Esophagus squamous epithelium (tissue), 5 donors: ENCODE results near the gene PGRMC1. TPM values are rescaled to one million over a fixed set of nuclear protein-coding genes. Genes with fewer than 3 reads are reported as not detected.
"Not testable (repeated sequence)": the region's sequence is repeated elsewhere in the genome, so short reads cannot be mapped to it uniquely, and the experiment has no call there.

ENCODE experiments used
- DNase-seq: peaks from one replicate; lab custom pipeline; 2025; lab: John Stamatoyannopoulos, UW
- H3K27ac ChIP-seq, 4 donors: fragments of 200-600 bp; sonication (generic); one replicate each; pipeline ENCODE4 v1.5.1; 2016 to 2019; ENCODE audit warnings: mild to moderate bottlenecking in 1 of 4
- H3K27me3 ChIP-seq, 4 donors: fragments of 200-600 bp; sonication (generic); 1 replicate in 3 of 4; 2 replicates in 1 of 4; pipeline versions ENCODE4 v1.5.1 to v1.6.0; 2017 to 2021; ENCODE audit warnings: antibody characterized with exemption in 1 of 4
- H3K36me3 ChIP-seq, 3 donors: fragments of 200-600 bp; sonication (generic); one replicate each; pipeline ENCODE4 v1.5.1; 2016 to 2019
- H3K4me1 ChIP-seq, 3 donors: fragments of 200-600 bp; sonication (generic); one replicate each; pipeline ENCODE4 v1.5.1; 2017 to 2019
- H3K4me3 ChIP-seq, 4 donors: fragments of 200-600 bp; sonication (generic); 1 replicate in 3 of 4; 2 replicates in 1 of 4; pipeline ENCODE4 v1.5.1; 2016 to 2019; ENCODE audit warnings: mild to moderate bottlenecking in 2 of 4, moderate library complexity in 1 of 4
- H3K9me3 ChIP-seq, 3 donors: fragments of 200-600 bp; sonication (generic); one replicate each; pipeline ENCODE4 v1.5.1; 2016 to 2019
- POLR2A ChIP-seq, 4 donors: fragments of 450-650 bp; IDR thresholded peaks; one replicate each; pipeline ENCODE4 v1.6.1; 2017; ENCODE audit warnings: antibody characterized with exemption in 4 of 4, mild to moderate bottlenecking in 4 of 4, moderate library complexity in 3 of 4
- WGBS, 2 donors: methylation state at CpG; one replicate each; pipeline ENCODE4 v1.1.5; 2018; 5-methylcytosine and 5-hydroxymethylcytosine counted together
- intact Hi-C: fragments of 100-400 bp; cut with DNase I; formaldehyde crosslinking; loops from one replicate; pipeline ENCODE4 v1.15.0; 2022
- total RNA-seq, 4 donors: library from RNA; depleted of rRNA; stranded (reverse); fragments of >200 nt; gene quantifications; one replicate each; pipeline ENCODE4 v1.1.0, GENCODE V29; 2016
- TF ChIP-seq, protein P1 (sequence below), 6 experiments: fragments of 450-650 bp in 4 of 6; fragments of 200-600 bp in 2 of 6; sonication (generic) in 2 of 6; IDR thresholded peaks; one replicate each; pipeline ENCODE4 v1.5.1; 2016 to 2019; ENCODE audit warnings: antibody characterized with exemption in 6 of 6, mild to moderate bottlenecking in 4 of 6, moderate library complexity in 4 of 6
- donor health status: DM: yes; HTN: yes; CAD: no.

Gene PGRMC1
- total RNA-seq, 4 donors from 2014 or later = 50.5 to 105 (median 68.3) TPM

DNA sequence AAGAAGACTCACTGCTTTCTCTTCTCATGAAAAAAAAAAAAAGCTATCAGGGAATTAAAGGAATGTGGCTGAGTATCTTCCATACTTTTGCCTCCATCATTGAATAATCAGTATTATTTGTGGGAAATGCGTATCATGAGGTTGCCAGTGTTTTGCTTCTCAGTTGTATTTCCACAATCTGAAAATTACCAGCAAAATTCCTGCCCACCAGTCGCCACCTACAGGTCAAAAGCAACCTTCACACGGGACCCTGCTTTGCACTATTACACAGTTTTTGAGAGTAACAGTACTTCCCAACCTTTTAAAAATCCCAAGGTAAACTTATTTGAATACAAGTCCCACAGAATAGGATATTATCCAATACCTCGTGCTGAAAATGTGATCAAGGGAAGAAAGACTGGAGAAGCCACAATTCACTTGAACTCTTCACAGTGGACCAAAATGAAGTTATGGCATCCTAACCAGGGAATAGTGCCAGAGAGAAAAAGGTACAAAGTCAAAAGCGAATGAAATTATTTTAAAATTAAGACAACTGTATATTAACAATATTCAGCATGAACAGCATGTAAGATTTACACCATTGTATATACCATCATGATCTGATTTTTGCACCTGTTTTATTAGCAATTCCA, 30.4 kb downstream of the PGRMC1 start:
- Histone ChIP-seq H3K4me3 (no peak overlapping the region), H3K27me3 (peaks cover 0 to 7% (median 0%) of the 10 kb centered on the region in 4 donors)
- intact Hi-C loops = no loop called here

DNA sequence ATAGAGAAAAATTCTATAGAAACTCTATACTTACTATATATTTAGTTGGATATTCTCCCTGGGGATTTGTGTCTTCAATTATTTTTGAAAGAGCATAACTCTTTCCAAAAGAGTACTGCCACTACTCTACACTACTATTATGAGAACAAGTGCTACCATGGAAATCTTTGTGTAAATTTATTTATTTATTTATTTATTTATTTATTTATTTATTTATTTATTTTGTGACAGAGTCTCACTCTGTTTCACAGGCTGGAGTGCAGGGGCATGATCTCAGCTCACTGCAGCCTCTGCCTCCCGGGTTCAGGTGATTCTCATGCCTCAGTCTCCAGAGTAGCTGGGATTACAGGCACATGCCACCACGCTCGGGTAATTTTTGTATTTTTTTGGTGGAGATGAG, 31.0 kb downstream of the PGRMC1 start:
- H3K9me3 ChIP-seq, H3K4me1 ChIP-seq, H3K36me3 ChIP-seq, intact Hi-C loops, H3K4me3 ChIP-seq, H3K27ac ChIP-seq, DNase-seq, H3K27me3 ChIP-seq: not testable (repeated sequence)
- 73 to 100% methylated on average over 1 to 3 of the region's 3 CpGs for WGBS, 2 donors

More for the DNA sequence above, 30.4 kb downstream of the PGRMC1 start:
- H3K4me1 ChIP-seq = no peaks in the 10 kb centered on the region
- no peaks in the 10 kb centered on the region for H3K9me3 ChIP-seq
- no peaks in the 10 kb centered on the region for H3K36me3 ChIP-seq
- H3K27ac ChIP-seq = no peak overlapping the region
- no peak for DNase-seq
- 12 to 17% methylated on average over 5 of the region's 5 CpGs for WGBS, 2 donors
- TF ChIP-seq, protein P1, sequence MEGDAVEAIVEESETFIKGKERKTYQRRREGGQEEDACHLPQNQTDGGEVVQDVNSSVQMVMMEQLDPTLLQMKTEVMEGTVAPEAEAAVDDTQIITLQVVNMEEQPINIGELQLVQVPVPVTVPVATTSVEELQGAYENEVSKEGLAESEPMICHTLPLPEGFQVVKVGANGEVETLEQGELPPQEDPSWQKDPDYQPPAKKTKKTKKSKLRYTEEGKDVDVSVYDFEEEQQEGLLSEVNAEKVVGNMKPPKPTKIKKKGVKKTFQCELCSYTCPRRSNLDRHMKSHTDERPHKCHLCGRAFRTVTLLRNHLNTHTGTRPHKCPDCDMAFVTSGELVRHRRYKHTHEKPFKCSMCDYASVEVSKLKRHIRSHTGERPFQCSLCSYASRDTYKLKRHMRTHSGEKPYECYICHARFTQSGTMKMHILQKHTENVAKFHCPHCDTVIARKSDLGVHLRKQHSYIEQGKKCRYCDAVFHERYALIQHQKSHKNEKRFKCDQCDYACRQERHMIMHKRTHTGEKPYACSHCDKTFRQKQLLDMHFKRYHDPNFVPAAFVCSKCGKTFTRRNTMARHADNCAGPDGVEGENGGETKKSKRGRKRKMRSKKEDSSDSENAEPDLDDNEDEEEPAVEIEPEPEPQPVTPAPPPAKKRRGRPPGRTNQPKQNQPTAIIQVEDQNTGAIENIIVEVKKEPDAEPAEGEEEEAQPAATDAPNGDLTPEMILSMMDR (IDR thresholded peaks at IDR 0.05) = peak; percentile 16 to 70 (median 33)
- TF ChIP-seq POLR2A (IDR thresholded peaks at IDR 0.05) = no peak

DNA sequence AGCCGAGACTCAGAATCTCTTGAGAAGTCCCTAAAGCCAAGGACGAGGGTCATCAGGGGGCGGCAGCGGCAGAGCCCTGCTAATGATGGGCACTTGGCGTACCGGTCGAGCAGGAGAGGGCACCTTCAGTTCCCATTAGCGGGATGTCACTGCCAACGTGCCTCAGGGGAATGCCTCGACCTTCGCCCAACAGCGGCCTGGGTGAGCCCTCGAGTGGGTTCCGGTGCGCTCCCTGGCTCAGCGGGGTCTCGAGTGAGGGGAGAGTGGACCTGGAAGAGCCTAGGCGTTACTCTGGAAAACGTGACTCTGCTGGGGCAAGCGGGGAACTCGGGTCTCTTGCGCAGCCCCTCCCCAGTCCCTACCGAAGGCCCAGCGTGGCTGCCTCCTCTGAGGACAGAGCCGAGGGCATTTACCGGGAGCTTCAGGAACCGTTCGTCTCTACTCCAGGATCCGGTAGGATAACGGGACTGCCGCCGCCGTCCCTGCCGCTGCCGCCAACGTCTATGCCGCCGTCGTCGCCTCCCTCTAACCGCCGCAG, 36.9 kb downstream of the PGRMC1 start:
- no peak for DNase-seq
- 75 to 80% methylated on average over 5 to 13 of the region's 42 CpGs for WGBS, 2 donors
- peak overlapping the region in 2 of 4 donors; percentile 16 to 44 for H3K4me3 ChIP-seq

DNA sequence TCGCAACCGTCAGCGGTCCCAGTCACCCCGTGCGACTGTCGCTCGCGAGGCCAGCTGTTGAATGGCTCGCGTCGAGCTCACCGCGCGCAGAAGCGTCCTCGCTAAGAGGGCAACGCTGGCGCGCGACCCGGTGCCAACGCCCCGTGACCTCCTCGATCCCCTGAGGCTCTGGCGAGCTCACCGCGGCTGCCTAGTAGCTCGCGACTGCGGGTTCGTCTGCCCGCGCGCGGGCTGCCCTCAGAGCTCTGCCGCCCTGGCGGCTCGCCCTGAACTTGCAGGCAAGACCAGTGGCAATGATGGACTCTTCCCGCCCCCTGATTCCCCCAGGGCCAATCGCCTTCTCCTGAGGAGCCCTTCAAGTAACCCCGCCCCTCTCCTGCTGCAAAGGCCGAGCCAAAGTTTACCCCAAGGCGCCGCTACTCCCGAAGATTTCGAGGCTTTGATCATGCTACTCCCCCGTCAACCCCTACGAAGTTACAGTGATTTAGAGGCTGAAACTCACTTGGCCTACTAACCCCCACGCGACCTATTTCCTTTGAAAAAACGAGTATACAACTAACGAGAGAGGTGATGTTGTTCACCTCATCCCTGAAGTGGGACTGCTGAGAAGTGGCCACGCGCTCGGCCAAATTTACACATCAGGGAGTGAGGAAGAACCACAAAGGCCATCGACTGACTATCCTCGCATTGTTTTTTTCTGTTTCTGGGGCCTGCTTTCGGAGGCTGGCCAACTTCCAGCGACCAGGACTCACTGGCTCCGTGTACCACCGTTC, 37.5 kb downstream of the PGRMC1 start:
- peak overlapping the region in 2 of 4 donors; percentile 16 to 44 for H3K4me3 ChIP-seq
- peaks cover 0 to 17% (median 2%) of the 10 kb centered on the region in 4 donors for H3K27me3 ChIP-seq
- peaks cover 0 to 11% (median 0%) of the 10 kb centered on the region in 3 donors for H3K4me1 ChIP-seq
- H3K27ac ChIP-seq = no peak overlapping the region
- no peak for TF ChIP-seq POLR2A (IDR thresholded peaks at IDR 0.05)
- TF ChIP-seq, protein P1 (IDR thresholded peaks at IDR 0.05) = peak in 1 of 6 experiments; percentile 32
- 5 to 31% methylated on average over 4 to 17 of the region's 61 CpGs for WGBS, 2 donors
- DNase-seq = no peak
- H3K36me3 ChIP-seq = no peaks in the 10 kb centered on the region
- intact Hi-C loops = no loop called here
- no peaks in the 10 kb centered on the region for H3K9me3 ChIP-seq

More for the DNA sequence above, 36.9 kb downstream of the PGRMC1 start:
- intact Hi-C loops = no loop called here
- H3K9me3 ChIP-seq = no peaks in the 10 kb centered on the region
- H3K36me3 ChIP-seq = no peaks in the 10 kb centered on the region
- H3K27me3 ChIP-seq = peaks cover 0 to 17% (median 2%) of the 10 kb centered on the region in 4 donors
- H3K27ac ChIP-seq = no peak overlapping the region
- peaks cover 0 to 11% (median 0%) of the 10 kb centered on the region in 3 donors for H3K4me1 ChIP-seq
- TF ChIP-seq, protein P1 (IDR thresholded peaks at IDR 0.05) = no peak
- TF ChIP-seq POLR2A (IDR thresholded peaks at IDR 0.05) = no peak

DNA sequence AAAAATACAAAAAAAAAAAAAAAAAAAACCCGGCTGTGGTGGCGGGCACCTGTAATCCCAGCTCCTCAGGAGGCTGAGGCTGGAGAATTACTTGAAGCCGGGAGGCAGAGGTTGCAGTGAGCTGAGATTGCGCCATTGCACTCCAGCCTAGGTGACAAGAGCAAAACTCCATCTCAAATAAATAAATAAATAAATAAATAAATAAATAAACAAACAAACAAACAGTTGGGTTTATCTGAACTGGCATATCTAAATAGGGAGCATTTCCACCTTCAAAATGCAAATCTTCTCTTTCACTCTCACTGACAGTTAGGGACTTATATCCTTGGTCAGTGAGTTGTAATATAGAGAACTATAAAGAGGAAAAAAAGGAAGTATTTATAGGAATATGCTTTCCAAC, 46.3 kb downstream of the PGRMC1 start:
- H3K9me3 ChIP-seq, H3K27me3 ChIP-seq, H3K4me3 ChIP-seq, H3K36me3 ChIP-seq, intact Hi-C loops, DNase-seq, H3K4me1 ChIP-seq, H3K27ac ChIP-seq: not testable (repeated sequence)
- WGBS, 2 donors = 76 to 88% methylated on average over 1 to 4 of the region's 4 CpGs

DNA sequence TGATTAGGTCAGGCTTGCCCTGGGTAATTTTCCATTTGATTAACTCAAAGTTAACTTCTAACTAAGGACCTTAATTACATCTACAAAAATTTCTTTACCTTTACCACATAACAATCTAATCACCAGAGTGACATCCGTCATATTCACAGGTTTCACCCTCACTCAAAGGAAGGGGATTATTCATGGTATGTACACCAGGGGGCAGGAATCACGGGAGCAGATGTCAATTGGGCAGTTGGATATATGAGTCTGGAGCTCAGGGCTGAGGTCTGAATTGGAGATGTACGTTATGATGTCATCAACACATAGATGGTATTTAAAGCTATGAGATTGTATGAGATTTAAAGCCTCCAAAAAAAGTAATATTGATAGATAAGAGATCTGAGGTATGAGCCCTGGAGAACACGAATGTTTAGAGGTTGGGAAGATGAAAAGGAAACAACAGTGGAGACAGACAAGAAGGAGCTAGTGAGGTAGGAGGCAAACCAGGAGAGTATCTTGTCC, 52.9 kb downstream of the PGRMC1 start:
- no peak overlapping the region for H3K27ac ChIP-seq
- no peaks in the 10 kb centered on the region for H3K27me3 ChIP-seq
- WGBS, 2 donors = 57 to 63% methylated on average over 4 of the region's 4 CpGs
- no peaks in the 10 kb centered on the region for H3K36me3 ChIP-seq
- H3K4me3 ChIP-seq = no peak overlapping the region
- no peaks in the 10 kb centered on the region for H3K9me3 ChIP-seq
- no peak for DNase-seq
- TF ChIP-seq, protein P1 (IDR thresholded peaks at IDR 0.05) = no peak
- no peak for TF ChIP-seq POLR2A (IDR thresholded peaks at IDR 0.05)
- intact Hi-C loops = no loop called here
- H3K4me1 ChIP-seq = no peaks in the 10 kb centered on the region
